ENCODE results near the gene HSPBP1. TPM values are rescaled to one million over a fixed set of nuclear protein-coding genes. Genes with fewer than 3 reads are reported as not detected.

The HSPBP1 gene
- total and polyA plus RNA-seq, 9 of the 15 experiments (the other 6 are each of a cell fraction or from before 2014, with no cell fraction given), result 0.83 to 81.3 (median 21.8) TPM

GRCh38 chr19:55279770-55280643 lies at the start of gene HSPBP1 (continued):
- no peak for TF ChIP-seq HDAC3 (IDR thresholded peaks at IDR 0.05; ENCODE audit: borderline replicate concordance, partially characterized antibody)
- peak; percentile 51; the same call in 1 of the 2 replicates for TF ChIP-seq TRIM28 (IDR thresholded peaks at IDR 0.05)
- peak; percentile 28; the same call in 1 of the 2 replicates for TF ChIP-seq ARID1B (IDR thresholded peaks at IDR 0.05)
- TF ChIP-seq PCBP2 (IDR thresholded peaks at IDR 0.05; ENCODE audit: low read depth, low read length, poor library complexity, severe bottlenecking), result no peak
- TF ChIP-seq ZNF707 (CRISPR knock-in tag; conservative IDR thresholded peaks at IDR 0.05), result no peak
- no peak; the same call in 1 of the 2 replicates for TF ChIP-seq THRB (CRISPR knock-in tag; conservative IDR thresholded peaks at IDR 0.05)
- TF ChIP-seq MAZ (CRISPR knock-in tag; conservative IDR thresholded peaks at IDR 0.05 in 1 of 2, IDR thresholded peaks at IDR 0.05 in 1 of 2), result peak; percentile 46 to 83
- no peak for TF ChIP-seq ZNF644 (tag; IDR thresholded peaks at IDR 0.05; ENCODE audit: low read depth)
- TF ChIP-seq POLR2G (IDR thresholded peaks at IDR 0.05; ENCODE audit: low read depth, low read length), result peak; percentile 80
- TF ChIP-seq ZC3H11A (IDR thresholded peaks at IDR 0.05; ENCODE audit: low read depth, low read length), result no peak
- no peak; the same call in 1 of the 2 replicates for TF ChIP-seq SMARCE1 (IDR thresholded peaks at IDR 0.05)
- TF ChIP-seq ZNF184 (CRISPR knock-in tag; IDR thresholded peaks at IDR 0.05), result no peak
- TF ChIP-seq DDX20 (tag; IDR thresholded peaks at IDR 0.05; ENCODE audit: low read depth), result no peak
- TF ChIP-seq NR0B1 (IDR thresholded peaks at IDR 0.05; ENCODE audit: partially characterized antibody), result no peak
- no peak for TF ChIP-seq SFPQ (IDR thresholded peaks at IDR 0.05; ENCODE audit: low read depth, low read length)
- TF ChIP-seq ZBTB49 (CRISPR knock-in tag; IDR thresholded peaks at IDR 0.05; ENCODE audit: borderline replicate concordance), result no peak
- no peak for TF ChIP-seq ZNF347 (CRISPR knock-in tag; IDR thresholded peaks at IDR 0.05; ENCODE audit: low read depth)
- TF ChIP-seq ZNF655 (CRISPR knock-in tag; IDR thresholded peaks at IDR 0.05), result no peak
